Skin of body (tissue), 2 donors: ENCODE results near the gene AK5. TPM values are rescaled to one million over a fixed set of nuclear protein-coding genes. Genes with fewer than 3 reads are reported as not detected.

Source experiments
- DNase-seq: peaks from one replicate; lab custom pipeline; 2025; lab: John Stamatoyannopoulos, UW
- total RNA-seq: library from RNA; depleted of rRNA; stranded (reverse); fragments of >200 nt; gene quantifications from one replicate; pipeline ENCODE4 v1.2.3, GENCODE V29; 2014

Gene AK5
- total RNA-seq, 1 donor from 2014 or later, result 6.4 TPM

- no peak for DNase-seq
Measured at GRCh38 chr1:77350012-77350770, 68.4 kb downstream of the AK5 start.

- no peak for DNase-seq
Measured at GRCh38 chr1:77354536-77354935, 72.7 kb downstream of the AK5 start.

- DNase-seq, result no peak
Measured at GRCh38 chr1:77355010-77355409, 73.2 kb downstream of the AK5 start.

- DNase-seq, result no peak
Measured at GRCh38 chr1:77356136-77356535, 74.3 kb downstream of the AK5 start.

GRCh38 chr1:77360256-77360655, 78.4 kb downstream of the AK5 start:
- no peak for DNase-seq

- no peak for DNase-seq
Measured at GRCh38 chr1:77361621-77362020, 79.8 kb downstream of the AK5 start.

GRCh38 chr1:77370161-77370560, 88.3 kb downstream of the AK5 start:
- DNase-seq, result no peak

- DNase-seq, result no peak
Measured at GRCh38 chr1:77370583-77371306, 88.9 kb downstream of the AK5 start.

GRCh38 chr1:77371396-77371795, 89.6 kb downstream of the AK5 start:
- no peak for DNase-seq

GRCh38 chr1:77373702-77374101, 91.9 kb downstream of the AK5 start:
- DNase-seq, result no peak

- no peak for DNase-seq
Measured at GRCh38 chr1:77375541-77375940, 93.7 kb downstream of the AK5 start.

GRCh38 chr1:77375990-77376389, 94.2 kb downstream of the AK5 start:
- no peak for DNase-seq

GRCh38 chr1:77378723-77379535, 97.1 kb downstream of the AK5 start:
- DNase-seq, result no peak

- no peak for DNase-seq
Measured at GRCh38 chr1:77382366-77382765, 100.5 kb downstream of the AK5 start.

- no peak for DNase-seq
Measured at GRCh38 chr1:77383236-77383635, 101.4 kb downstream of the AK5 start.

- no peak for DNase-seq
Measured at GRCh38 chr1:77385551-77385950, 103.7 kb downstream of the AK5 start.

- DNase-seq, result no peak
Measured at GRCh38 chr1:77386276-77386675, 104.5 kb downstream of the AK5 start.

- DNase-seq, result no peak
Measured at GRCh38 chr1:77387553-77387952, 105.7 kb downstream of the AK5 start.

GRCh38 chr1:77388661-77389060, 106.8 kb downstream of the AK5 start:
- DNase-seq, result no peak

- DNase-seq, result no peak
Measured at GRCh38 chr1:77392486-77392885, 110.7 kb downstream of the AK5 start.

GRCh38 chr1:77394166-77394565, 112.3 kb downstream of the AK5 start:
- DNase-seq, result no peak

- no peak for DNase-seq
Measured at GRCh38 chr1:77395051-77395450, 113.2 kb downstream of the AK5 start.
